ENCODE measurements around the gene VAV3. TPM values are rescaled to one million over a fixed set of nuclear protein-coding genes. Genes with fewer than 3 reads are reported as not detected.
"Not testable (repeated sequence)": the region's sequence is repeated elsewhere in the genome, so short reads cannot be mapped to it uniquely, and the experiment has no call there.

The VAV3 gene
- total and polyA plus RNA-seq, 4 donors: 1.7 to 14.4 (median 7.6) TPM

- TF ChIP-seq, protein P1, sequence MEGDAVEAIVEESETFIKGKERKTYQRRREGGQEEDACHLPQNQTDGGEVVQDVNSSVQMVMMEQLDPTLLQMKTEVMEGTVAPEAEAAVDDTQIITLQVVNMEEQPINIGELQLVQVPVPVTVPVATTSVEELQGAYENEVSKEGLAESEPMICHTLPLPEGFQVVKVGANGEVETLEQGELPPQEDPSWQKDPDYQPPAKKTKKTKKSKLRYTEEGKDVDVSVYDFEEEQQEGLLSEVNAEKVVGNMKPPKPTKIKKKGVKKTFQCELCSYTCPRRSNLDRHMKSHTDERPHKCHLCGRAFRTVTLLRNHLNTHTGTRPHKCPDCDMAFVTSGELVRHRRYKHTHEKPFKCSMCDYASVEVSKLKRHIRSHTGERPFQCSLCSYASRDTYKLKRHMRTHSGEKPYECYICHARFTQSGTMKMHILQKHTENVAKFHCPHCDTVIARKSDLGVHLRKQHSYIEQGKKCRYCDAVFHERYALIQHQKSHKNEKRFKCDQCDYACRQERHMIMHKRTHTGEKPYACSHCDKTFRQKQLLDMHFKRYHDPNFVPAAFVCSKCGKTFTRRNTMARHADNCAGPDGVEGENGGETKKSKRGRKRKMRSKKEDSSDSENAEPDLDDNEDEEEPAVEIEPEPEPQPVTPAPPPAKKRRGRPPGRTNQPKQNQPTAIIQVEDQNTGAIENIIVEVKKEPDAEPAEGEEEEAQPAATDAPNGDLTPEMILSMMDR (IDR thresholded peaks at IDR 0.05; ENCODE audit: control extremely low read depth, extremely low read depth): no peak
- Histone ChIP-seq H3K27me3 (ENCODE audit: control insufficient read depth in 3 of 3, insufficient read depth in 3 of 3, low read length in 2 of 3) (no peaks in the 10 kb centered on the region), H3K4me1 (ENCODE audit: control insufficient read depth in 5 of 5, insufficient read depth in 5 of 5, low read length in 5 of 5) (no peaks in the 10 kb centered on the region), H3K36me3 (ENCODE audit: control insufficient read depth in 4 of 4, insufficient read depth in 4 of 4, low read length in 4 of 4) (peaks cover 0 to 2% (median 0%) of the 10 kb centered on the region in 4 donors), H3K4me3 (no peak overlapping the region), H3K9ac (ENCODE audit: insufficient read depth in 1 of 2, low read length in 2 of 2) (no peak overlapping the region), H3K9me3 (ENCODE audit: control insufficient read depth in 4 of 4, insufficient read depth in 3 of 4, low read length in 3 of 4) (no peaks in the 10 kb centered on the region), H3K27ac (ENCODE audit: low read depth in 1 of 2, low read length in 1 of 2) (no peak overlapping the region)
- 75 to 79% methylated on average over 4 of the region's 4 CpGs for WGBS, 2 donors
- no peak for ATAC-seq (ENCODE audit: insufficient read depth, low FRiP score)
- peak in 2 of 3 donors; percentile 12 to 20 for DNase-seq
Observed at GRCh38 chr1:107702946-107703571, 261.9 kb downstream of the VAV3 start.

- not testable (repeated sequence) for ATAC-seq (ENCODE audit: insufficient read depth, low FRiP score); H3K9ac ChIP-seq (ENCODE audit: insufficient read depth in 1 of 2, low read length in 2 of 2)
- 68 to 69% methylated on average over 3 of the region's 3 CpGs for WGBS, 2 donors
Observed at GRCh38 chr1:107700651-107701050, 264.3 kb downstream of the VAV3 start.

GRCh38 chr1:107698161-107698560, 266.8 kb downstream of the VAV3 start:
- 89 to 96% methylated on average over 6 of the region's 6 CpGs for WGBS, 2 donors

More at GRCh38 chr1:107700651-107701050, 264.3 kb downstream of the VAV3 start:
- not testable (repeated sequence) for H3K27me3 ChIP-seq (ENCODE audit: control insufficient read depth in 3 of 3, insufficient read depth in 3 of 3, low read length in 2 of 3); H3K4me1 ChIP-seq (ENCODE audit: control insufficient read depth in 5 of 5, insufficient read depth in 5 of 5, low read length in 5 of 5); DNase-seq; H3K4me3 ChIP-seq; H3K36me3 ChIP-seq (ENCODE audit: control insufficient read depth in 4 of 4, insufficient read depth in 4 of 4, low read length in 4 of 4); H3K9me3 ChIP-seq (ENCODE audit: control insufficient read depth in 4 of 4, insufficient read depth in 3 of 4, low read length in 3 of 4); H3K27ac ChIP-seq (ENCODE audit: low read depth in 1 of 2, low read length in 1 of 2)

GRCh38 chr1:107695341-107695740, 269.6 kb downstream of the VAV3 start:
- Histone ChIP-seq H3K9ac (ENCODE audit: insufficient read depth in 1 of 2, low read length in 2 of 2) (no peak overlapping the region), H3K27ac (ENCODE audit: low read depth in 1 of 2, low read length in 1 of 2) (no peak overlapping the region), H3K4me3 (no peak overlapping the region), H3K9me3 (ENCODE audit: control insufficient read depth in 4 of 4, insufficient read depth in 3 of 4, low read length in 3 of 4) (no peaks in the 10 kb centered on the region), H3K27me3 (ENCODE audit: control insufficient read depth in 3 of 3, insufficient read depth in 3 of 3, low read length in 2 of 3) (no peaks in the 10 kb centered on the region), H3K36me3 (ENCODE audit: control insufficient read depth in 4 of 4, insufficient read depth in 4 of 4, low read length in 4 of 4) (peaks cover 0 to under 1% (median 0%) of the 10 kb centered on the region in 4 donors), H3K4me1 (ENCODE audit: control insufficient read depth in 5 of 5, insufficient read depth in 5 of 5, low read length in 5 of 5) (peaks cover 0 to 15% (median 0%) of the 10 kb centered on the region in 5 donors)
- ATAC-seq (ENCODE audit: insufficient read depth, low FRiP score) (no peak), DNase-seq (no peak)
- WGBS, 2 donors: 90 to 93% methylated on average over 3 of the region's 3 CpGs
- TF ChIP-seq, protein P1 (IDR thresholded peaks at IDR 0.05; ENCODE audit: control extremely low read depth, extremely low read depth): no peak

More at GRCh38 chr1:107698161-107698560, 266.8 kb downstream of the VAV3 start:
- no peak overlapping the region for H3K27ac ChIP-seq (ENCODE audit: low read depth in 1 of 2, low read length in 1 of 2)
- H3K9me3 ChIP-seq (ENCODE audit: control insufficient read depth in 4 of 4, insufficient read depth in 3 of 4, low read length in 3 of 4): no peaks in the 10 kb centered on the region
- H3K4me1 ChIP-seq (ENCODE audit: control insufficient read depth in 5 of 5, insufficient read depth in 5 of 5, low read length in 5 of 5): peaks cover 0 to 4% (median 0%) of the 10 kb centered on the region in 5 donors
- no peak for DNase-seq
- TF ChIP-seq, protein P1 (IDR thresholded peaks at IDR 0.05; ENCODE audit: control extremely low read depth, extremely low read depth): no peak
- H3K9ac ChIP-seq (ENCODE audit: insufficient read depth in 1 of 2, low read length in 2 of 2): no peak overlapping the region
- H3K27me3 ChIP-seq (ENCODE audit: control insufficient read depth in 3 of 3, insufficient read depth in 3 of 3, low read length in 2 of 3): no peaks in the 10 kb centered on the region
- H3K4me3 ChIP-seq: no peak overlapping the region
- H3K36me3 ChIP-seq (ENCODE audit: control insufficient read depth in 4 of 4, insufficient read depth in 4 of 4, low read length in 4 of 4): no peaks in the 10 kb centered on the region
- ATAC-seq (ENCODE audit: insufficient read depth, low FRiP score): no peak
